K562 (cell line): ENCODE measurements around the gene ICE2. TPM values are rescaled to one million over a fixed set of nuclear protein-coding genes. Genes with fewer than 3 reads are reported as not detected.

Source experiments
- HNRNPH1 ChIP-seq: fragments of 200-400 bp; formaldehyde crosslinking; optimal IDR thresholded peaks from 2 replicates; pipeline ENCODE3; 2017; ENCODE audit warnings: low read depth, mild to moderate bottlenecking, low read length, moderate library complexity
- NFRKB ChIP-seq: fragments of 450-650 bp; IDR thresholded peaks from 2 replicates; pipeline ENCODE4 v1.6.1; 2016; ENCODE audit warnings: low read depth
- POLR2H ChIP-seq: IDR thresholded peaks from 2 replicates; pipeline ENCODE4 v1.6.1; 2016; ENCODE audit warnings: missing genetic modification characterization, low read depth, mild to moderate bottlenecking, control low read depth, missing compliant biosample characterization, moderate library complexity
- PRPF4 ChIP-seq: fragments of 200-400 bp; formaldehyde crosslinking; IDR thresholded peaks from one replicate; pipeline ENCODE4 v1.6.1; 2017; ENCODE audit warnings: low read length, low read depth, mild to moderate bottlenecking; ENCODE audit not compliant: insufficient read depth, poor library complexity, severe bottlenecking
- SIN3A ChIP-seq, 2 experiments: fragments of 150-350 bp in 1 of 2; IDR thresholded peaks; 2 replicates each; pipeline ENCODE4 v1.6.1; 2011 to 2016; ENCODE audit warnings: borderline replicate concordance in 2 of 2, low read depth in 2 of 2, low read length in 2 of 2, mild to moderate bottlenecking in 2 of 2, moderate library complexity in 2 of 2; ENCODE audit not compliant: control insufficient read depth in 1 of 2
- SNIP1 ChIP-seq: fragments of 450-650 bp; IDR thresholded peaks from 2 replicates; pipeline ENCODE4 v1.7.1; 2017; ENCODE audit warnings: low read depth, mild to moderate bottlenecking
- SP2 ChIP-seq: IDR thresholded peaks from 2 replicates; pipeline ENCODE4 v1.6.1; 2011; ENCODE audit warnings: mild to moderate bottlenecking, low read depth, low read length, moderate library complexity; ENCODE audit not compliant: poor library complexity, severe bottlenecking; ENCODE audit errors: extremely low read depth
- THRA ChIP-seq: fragments of 450-650 bp; IDR thresholded peaks from 2 replicates; pipeline ENCODE4 v1.6.1; 2017; ENCODE audit warnings: mild to moderate bottlenecking, moderate library complexity
- XRCC5 ChIP-seq: fragments of 200-400 bp; formaldehyde crosslinking; IDR thresholded peaks from 2 replicates; pipeline ENCODE4 v1.6.1; 2017; ENCODE audit warnings: low read depth, mild to moderate bottlenecking, low read length
- ZBTB11 ChIP-seq, 3 experiments: fragments of 200-800 bp in 1 of 3; fragments of 250-450 bp in 1 of 3; fragments of 450-650 bp in 1 of 3; sonication (Bioruptor Pico) in 1 of 3; sonication (Bioruptor generic) in 1 of 3; formaldehyde crosslinking in 1 of 3; IDR thresholded peaks; 2 replicates each; pipeline versions ENCODE4 v1.6.1 to v1.8.0; 2016 to 2022; ENCODE audit warnings: mild to moderate bottlenecking in 2 of 3, missing genetic modification characterization in 2 of 3, missing compliant biosample characterization in 1 of 3, moderate library complexity in 1 of 3
- ZNF347 ChIP-seq: fragments of 450-650 bp; formaldehyde crosslinking; IDR thresholded peaks from 2 replicates; pipeline ENCODE4 v1.4.0; 2020; ENCODE audit warnings: low read depth, mild to moderate bottlenecking, moderate library complexity
- ZNF707 ChIP-seq: fragments of 250-450 bp; sonication (Bioruptor Pico); conservative IDR thresholded peaks from 2 replicates; pipeline ENCODE4 v1.8.0; 2022; ENCODE audit warnings: inconsistent platforms, mild to moderate bottlenecking, moderate library complexity
- ZZZ3 ChIP-seq: fragments of 450-650 bp; IDR thresholded peaks from 2 replicates; pipeline ENCODE4 v1.6.1; 2016; ENCODE audit warnings: antibody characterized with exemption, mild to moderate bottlenecking, moderate library complexity
- polyA plus RNA-seq, 8 experiments: library from polyadenylated mRNA; depleted of rRNA in 4 of 8; stranded (reverse) in 5 of 8; unstranded in 3 of 8; fragments of >200 nt; fragmentation: Nextera tagmentation in 2 of 8; fragmentation: Illumina TruSeq in 1 of 8; extraction: Ambion mirVana in 2 of 8; extraction: Trizol in 1 of 8; gene quantifications; 2 replicates each; pipeline versions ENCODE4 v1.2.1 to v1.2.3, GENCODE V29; 2011 to 2014; ENCODE audit warnings: inconsistent platforms in 1 of 8, missing spikeins in 1 of 8
- total RNA-seq, 7 experiments: library from RNA; depleted of rRNA in 6 of 7; stranded (reverse); fragments of >200 nt in 6 of 7; fragmentation: Illumina TruSeq in 2 of 7; extraction: Trizol in 2 of 7; gene quantifications; 2 replicates each; pipeline versions ENCODE4 v1.2.1 to v1.2.3, GENCODE V29; 2011 to 2021; ENCODE audit warnings: low replicate concordance in 1 of 7
- TF ChIP-seq, protein P1 (sequence below): sonication (generic); formaldehyde crosslinking; IDR thresholded peaks from 2 replicates; pipeline ENCODE4 v1.8.1; 2023; ENCODE audit warnings: missing genetic modification reagents, mild to moderate bottlenecking, borderline replicate concordance

Gene ICE2
- total and polyA plus RNA-seq, 9 of the 15 experiments (the other 6 are each of a cell fraction or from before 2014, with no cell fraction given) = 21.8 to 87.9 (median 58.1) TPM

DNA sequence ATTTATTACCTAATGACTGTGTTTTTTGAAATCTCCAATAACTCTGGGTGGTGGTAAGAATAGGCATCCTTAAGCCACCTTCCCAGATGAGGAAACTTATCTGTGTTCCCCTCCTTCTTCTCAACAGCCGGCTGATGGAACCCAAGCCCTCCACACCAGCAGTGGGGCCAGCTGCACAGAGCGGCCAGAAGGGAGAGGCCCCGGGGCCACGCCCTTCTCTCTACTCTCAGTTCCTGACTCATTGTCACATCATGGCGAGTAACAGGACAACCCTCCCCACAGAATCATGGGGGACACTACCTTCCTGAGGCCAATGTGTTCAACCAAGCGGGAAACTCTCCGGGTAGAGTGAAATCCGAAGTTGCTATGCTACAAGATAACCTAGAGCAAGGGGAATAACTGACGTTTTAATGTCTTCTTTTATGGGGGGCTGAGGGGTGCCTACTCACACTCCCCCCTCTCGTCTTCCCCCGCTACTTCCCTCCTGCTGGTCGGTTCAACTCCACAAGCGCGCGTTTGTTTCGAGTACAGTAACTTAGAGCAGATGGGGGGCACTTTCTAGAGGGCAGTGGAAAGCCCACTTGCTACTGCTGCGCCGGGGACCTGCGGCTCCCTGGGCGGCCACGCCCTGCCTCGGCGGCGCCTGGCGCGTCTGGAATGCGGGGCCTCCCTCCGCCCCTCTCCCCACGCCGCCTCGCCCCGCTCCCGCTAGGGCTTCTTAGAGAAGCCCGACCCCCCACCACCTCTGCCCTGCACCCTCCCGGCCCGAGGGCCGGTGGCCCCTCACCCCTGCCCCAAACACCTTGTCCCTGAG, 81.8 kb downstream of the ICE2 start (continued):
- TF ChIP-seq, protein P1, sequence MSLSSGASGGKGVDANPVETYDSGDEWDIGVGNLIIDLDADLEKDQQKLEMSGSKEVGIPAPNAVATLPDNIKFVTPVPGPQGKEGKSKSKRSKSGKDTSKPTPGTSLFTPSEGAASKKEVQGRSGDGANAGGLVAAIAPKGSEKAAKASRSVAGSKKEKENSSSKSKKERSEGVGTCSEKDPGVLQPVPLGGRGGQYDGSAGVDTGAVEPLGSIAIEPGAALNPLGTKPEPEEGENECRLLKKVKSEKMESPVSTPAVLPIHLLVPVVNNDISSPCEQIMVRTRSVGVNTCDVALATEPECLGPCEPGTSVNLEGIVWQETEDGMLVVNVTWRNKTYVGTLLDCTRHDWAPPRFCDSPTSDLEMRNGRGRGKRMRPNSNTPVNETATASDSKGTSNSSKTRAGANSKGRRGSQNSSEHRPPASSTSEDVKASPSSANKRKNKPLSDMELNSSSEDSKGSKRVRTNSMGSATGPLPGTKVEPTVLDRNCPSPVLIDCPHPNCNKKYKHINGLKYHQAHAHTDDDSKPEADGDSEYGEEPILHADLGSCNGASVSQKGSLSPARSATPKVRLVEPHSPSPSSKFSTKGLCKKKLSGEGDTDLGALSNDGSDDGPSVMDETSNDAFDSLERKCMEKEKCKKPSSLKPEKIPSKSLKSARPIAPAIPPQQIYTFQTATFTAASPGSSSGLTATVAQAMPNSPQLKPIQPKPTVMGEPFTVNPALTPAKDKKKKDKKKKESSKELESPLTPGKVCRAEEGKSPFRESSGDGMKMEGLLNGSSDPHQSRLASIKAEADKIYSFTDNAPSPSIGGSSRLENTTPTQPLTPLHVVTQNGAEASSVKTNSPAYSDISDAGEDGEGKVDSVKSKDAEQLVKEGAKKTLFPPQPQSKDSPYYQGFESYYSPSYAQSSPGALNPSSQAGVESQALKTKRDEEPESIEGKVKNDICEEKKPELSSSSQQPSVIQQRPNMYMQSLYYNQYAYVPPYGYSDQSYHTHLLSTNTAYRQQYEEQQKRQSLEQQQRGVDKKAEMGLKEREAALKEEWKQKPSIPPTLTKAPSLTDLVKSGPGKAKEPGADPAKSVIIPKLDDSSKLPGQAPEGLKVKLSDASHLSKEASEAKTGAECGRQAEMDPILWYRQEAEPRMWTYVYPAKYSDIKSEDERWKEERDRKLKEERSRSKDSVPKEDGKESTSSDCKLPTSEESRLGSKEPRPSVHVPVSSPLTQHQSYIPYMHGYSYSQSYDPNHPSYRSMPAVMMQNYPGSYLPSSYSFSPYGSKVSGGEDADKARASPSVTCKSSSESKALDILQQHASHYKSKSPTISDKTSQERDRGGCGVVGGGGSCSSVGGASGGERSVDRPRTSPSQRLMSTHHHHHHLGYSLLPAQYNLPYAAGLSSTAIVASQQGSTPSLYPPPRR (CRISPR knock-in tag) = no peak
- TF ChIP-seq ZBTB11 (CRISPR knock-in tag; IDR thresholded peaks at IDR 0.05) (0 out of 6 replicates have a peak, but pooled peaks of 1 of the 3 experiments have one; percentile 28), PRPF4 (no peak), SNIP1 (peak; percentile 67; the same call in 1 of the 2 replicates), THRA (no peak), ZNF707 (CRISPR knock-in tag) (no peak), HNRNPH1 (no peak), ZZZ3 (no peak), SIN3A (IDR thresholded peaks at IDR 0.05; ENCODE audit: borderline replicate concordance in 2 of 2, control insufficient read depth in 1 of 2, low read depth in 2 of 2, low read length in 2 of 2) (peak; percentile 53 to 86; a peak in 3 of 4 replicates), ZNF347 (no peak), SP2 (peak; percentile 35), XRCC5 (no peak), NFRKB (peak; percentile 81), POLR2H (tag) (no peak)
